Measurements from ENCODE around the gene KLF6.

KLF6 gene

DNA sequence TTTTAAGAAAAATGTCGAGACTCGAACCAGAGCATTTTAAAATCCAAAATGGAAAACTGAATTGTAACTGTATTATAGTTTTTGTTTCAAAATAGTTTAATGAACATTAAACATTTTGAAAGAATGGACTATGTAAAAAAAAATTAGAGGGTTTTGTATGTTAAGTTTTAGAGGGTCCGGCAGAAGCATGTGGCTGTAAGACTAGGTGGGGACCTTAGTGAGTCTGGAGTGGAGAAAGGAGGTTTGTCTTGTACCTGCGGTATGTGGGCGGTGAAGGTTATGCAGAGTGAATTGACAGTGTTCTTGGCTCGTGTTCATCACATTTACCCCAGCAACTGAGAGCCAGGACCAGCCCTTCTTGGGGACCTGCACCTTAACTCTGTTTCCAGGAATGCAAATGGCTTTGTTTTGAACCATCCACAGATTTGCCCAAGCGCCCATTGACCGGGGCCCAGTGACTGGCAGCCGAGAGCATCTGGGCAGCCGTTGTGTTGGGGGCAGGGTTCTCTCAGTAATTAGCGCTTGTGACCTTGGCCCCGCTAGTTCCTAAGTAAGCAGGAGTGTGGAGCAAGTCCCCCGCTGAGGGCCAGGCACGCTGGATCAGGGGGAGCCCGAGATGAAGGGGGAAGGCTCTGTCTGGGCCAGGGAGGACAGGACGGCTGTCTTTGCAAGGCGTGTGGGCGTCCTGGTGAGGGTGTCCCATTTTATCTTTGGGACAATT, 1.4 kb upstream of the KLF6 start:
- no peak for FAIRE-seq

DNA sequence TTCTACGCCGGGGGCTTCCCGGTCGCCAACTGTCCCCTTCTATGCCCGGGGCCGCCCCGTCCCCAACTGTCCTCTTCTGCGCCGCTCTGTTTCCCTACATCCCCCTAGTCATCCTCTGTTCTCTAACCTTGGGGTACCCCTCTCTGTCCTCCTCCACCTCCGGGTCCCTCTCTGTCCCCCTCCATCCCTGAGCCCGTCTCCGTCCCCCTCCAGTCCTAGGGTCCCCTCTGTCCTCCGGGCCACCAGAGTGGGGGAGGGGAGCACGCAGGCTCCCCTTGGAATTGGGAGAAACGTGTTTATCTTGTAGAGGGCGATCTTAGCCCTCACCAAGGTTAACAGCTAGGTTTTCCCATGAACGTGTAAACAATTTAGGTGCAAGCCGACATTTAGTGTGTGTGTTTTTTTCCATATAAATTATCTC, 852 bp upstream of the KLF6 start:
- no peak for FAIRE-seq

DNA sequence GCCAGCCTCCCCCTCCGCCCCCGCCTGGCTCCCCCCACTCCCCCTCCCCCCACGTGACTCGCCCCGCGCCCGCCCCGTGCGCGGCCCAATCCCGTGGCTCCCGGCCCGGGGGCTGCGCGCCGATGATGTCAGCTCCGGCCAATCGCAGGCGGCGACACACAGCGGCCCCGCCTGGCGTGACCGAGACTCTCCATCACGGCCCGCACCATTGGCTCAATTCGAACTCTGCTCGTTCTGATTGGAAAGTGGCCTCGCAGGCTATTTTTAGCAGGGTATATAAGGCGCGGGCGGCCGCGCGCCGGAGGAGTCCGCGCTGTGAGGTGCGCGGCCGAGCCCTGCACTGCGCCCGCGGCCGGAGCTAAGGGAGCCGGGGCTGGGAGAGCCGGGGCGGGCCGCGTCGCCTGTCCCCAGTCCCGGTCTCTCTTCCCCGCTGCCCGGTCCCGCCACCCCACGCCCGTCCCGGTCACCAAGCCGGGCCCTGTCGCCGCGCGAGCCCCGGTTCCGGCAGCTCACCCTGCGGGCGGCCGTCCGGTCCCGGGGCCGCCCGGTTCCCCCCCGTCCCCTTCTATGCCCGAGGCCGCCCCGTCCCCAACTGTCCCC, 342 bp upstream of the KLF6 start:
- FAIRE-seq: no peak

DNA sequence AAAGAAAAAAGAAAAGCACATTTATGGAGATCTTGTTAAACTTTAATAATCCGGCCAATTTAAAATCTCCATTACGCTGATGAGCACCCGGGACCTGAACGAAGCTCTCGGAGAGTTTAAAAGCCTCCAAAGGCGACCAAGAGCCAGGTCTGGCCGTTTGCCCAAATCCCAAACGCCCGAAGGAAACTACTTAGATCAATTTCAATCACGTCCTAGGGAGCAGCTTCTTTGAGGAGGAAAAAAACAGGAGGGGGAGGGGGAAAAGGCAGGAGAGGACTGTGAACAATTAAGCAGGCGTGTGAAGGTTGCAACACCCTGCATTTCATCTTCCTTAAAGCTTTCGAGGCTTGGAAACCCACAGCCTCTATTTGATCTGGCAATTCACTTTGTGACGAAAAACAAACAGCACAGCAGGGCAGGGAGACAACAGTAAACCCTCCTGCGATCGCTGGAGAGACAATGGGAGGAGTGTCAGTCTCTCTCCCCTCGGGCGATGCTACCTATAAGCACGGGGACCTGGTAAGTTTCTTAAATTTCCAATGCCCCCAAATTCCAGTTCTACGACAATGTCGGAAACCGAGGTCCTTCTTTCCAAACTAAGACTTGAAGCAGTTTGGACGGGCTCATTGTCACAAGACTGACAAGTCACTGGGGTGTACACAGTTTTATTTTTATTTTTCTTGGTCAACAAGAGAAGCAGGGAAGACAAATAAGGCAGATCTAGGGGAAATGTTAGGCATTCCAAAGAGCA, 1.2 kb downstream of the KLF6 start:
- no peak for FAIRE-seq

DNA sequence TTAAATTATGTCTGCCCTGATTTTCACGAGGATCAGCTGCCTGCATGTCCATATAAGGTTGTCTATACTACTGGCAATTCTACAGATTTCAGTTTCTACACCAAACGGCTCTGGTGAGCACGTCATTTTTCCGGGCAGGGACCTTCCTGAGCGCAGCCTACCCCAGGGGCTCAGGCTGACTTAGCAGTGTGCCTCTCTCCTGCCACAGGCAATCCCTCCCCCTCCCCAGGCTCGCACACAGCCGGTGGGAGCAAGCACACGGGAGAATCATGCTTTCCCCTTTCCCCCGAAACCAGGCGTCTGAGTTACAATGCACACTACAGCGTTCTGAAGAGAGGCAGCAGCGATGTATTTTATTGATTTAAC, 1.7 kb downstream of the KLF6 start:
- no peak for FAIRE-seq

DNA sequence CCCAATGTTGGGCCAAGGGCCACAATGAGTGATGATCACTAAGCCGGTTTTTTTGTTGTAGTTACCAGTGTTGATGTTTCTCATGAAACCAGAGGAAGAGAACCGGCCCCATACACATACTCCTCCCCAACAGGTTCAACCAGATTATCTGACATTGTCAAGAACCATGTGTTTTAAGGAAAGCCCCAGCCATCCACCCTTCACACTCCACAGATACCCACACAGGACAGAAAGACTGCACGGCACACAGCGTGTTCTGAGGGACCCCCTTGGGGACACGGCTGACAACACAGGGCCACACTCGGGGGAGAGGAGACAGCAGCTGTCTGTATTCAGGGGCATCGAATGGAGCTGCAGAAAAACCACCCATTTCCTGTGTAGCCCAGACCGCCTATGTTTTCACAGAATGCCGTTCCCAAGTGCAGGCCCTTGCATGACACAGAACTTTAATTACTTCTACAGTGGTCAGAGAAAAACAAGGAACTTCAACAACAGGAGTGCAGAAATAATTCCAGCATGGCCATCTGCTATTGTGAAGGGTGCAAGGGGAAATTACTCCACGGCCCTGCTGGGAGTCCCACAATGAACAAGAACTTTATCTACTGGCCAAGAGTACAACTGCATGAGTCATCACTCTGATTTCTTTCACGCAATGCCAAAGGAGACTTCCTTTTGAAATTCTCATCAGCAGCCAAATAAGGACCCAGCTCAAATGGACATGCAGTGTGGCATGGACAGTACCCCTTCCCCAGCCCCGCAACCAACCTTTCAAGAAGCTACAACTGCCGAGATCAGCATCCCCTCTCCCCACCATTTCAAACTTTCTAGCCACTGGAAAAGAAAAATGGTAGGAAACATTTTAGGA, 2.3 kb downstream of the KLF6 start:
- FAIRE-seq: no peak

DNA sequence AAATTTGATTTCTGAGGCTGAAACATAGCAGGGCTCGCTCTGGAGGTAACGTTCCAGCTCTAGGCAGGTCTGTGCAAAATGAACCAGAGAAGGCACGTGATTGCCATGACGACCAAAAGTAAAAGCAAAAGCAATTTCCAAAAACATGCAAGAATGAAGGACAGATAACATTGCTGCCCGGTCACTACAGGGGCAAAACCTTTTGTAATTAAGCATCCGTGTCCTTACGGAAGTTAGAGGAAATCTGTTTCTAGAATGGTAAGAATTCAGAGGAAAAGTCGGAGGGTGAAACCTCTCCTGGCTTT, 2.9 kb downstream of the KLF6 start:
- no peak for FAIRE-seq

DNA sequence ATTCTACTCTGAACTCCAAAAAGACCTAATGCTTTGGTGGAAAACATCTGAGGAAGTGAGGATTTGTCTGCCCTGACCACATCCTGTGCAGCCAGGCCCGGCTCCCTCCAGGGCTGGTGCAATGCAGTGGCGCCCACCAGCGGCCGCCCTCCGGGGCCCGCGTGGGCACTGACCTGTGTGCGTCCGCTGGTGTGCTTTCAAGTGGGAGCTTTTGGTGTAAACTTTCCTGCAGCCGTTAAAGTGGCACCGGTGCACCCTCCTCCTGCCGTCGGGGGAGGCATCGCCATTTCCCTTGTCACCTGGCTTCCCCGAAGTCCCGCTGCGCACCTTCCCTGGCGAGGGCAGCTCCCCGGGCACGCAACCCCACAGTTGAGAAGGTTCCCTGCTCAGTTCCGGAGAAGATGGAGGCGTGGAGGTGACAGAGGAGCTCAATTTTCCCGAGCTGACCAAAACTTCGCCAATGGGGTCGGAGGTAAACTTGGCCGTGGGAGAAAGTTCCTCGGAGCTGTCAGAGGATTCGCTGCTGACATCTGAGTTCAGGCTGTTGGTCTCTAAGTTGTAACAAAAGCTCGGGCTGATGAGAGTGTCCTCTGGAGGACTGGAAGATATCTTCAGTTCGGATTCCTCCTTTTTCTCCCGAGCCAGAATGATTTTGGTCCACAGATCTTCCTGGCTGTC, 3.4 kb downstream of the KLF6 start:
- FAIRE-seq: no peak

DNA sequence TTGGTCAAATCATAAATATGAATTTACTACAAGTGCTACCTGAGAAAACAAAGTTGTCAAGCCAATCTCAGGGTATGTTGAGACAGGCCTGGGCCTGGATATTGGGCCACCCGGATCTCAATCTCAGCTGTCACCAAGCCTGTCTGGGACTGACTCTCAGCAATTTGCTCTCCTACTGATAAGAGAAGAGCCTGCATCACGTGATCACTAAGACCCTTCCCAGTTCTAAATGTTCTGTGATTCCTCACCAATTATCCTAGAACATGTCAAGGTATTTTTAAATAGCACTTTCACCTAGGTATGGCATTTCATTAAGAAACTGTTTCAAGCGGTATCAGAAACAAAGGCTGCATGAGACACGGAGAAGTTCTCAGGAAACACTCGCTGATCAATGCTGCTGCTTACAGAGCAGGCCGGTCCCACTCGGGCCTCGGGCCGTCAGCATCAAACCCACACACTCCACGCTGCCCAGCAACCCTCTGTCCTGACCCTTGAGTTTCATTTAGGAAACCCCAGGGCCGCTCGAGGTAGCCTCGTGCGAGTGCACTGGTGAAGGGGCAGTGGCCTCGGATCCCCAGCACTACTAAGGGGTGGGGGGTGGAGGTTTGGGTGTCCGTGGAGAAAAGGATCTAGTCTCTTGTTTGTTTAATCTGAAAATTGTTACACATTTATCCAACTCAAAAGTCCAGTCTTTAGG, 4.1 kb downstream of the KLF6 start:
- FAIRE-seq: no peak

DNA sequence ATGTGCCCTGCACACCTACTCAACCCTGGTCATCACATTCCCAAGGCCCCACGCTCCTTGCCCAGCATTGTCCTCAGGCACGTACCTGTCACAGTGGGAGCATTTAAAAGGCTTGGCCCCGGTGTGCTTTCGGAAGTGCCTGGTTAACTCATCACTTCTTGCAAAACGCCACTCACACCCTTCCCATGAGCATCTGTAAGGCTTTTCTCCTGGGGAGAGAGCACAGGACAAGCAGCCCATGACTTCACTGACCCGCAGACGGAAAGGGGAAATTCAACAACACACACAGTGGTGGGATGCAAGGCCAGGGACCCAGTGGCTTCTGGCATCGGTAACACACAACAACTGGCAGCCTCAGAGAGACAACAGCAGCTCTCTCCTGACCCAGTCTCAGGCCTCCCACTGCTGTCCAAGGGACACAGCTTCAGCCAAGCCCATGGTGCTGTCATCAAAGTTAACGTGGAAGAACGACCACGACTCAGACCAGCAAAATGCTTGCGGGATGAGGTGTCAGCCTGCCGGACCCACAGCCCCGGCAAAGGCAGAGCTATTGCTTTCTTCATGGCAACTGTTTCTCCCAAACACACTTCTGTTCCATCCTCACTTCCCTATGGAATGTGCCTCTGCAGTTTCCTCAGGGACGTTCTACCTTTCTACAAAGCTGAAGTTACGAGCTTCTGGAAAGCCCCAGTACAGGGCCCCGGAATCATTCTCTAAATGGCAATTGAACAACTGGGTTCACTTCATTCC, 4.8 kb downstream of the KLF6 start:
- no peak for FAIRE-seq

DNA sequence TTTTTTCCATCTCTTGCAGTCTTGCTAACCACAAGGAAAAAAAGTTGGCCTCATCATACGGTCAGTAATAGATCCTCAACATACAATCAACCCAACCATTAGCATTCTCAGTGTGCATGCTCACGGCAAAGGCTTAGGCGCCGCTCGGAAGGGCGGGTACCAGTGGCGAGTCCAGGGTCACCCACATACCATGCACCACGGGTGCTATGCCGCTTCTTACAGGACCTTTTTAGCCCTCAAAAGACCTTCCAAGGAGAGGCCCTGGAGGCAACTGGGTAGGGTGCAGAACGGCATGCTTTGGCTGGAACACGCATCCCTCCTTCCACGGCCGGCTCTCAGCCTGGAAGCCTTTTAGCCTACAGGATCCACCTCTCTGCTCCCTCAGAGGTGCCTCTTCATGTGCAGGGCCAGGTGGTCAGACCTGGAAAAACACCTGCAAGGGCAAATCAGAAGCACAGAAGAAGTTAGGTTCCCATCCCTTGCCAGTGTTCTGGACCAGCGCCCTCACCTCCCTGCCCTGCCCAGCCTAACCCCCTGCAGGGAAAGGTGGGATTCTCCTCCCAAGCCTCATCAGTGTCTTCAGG, 5.8 kb downstream of the KLF6 start:
- FAIRE-seq: no peak

DNA sequence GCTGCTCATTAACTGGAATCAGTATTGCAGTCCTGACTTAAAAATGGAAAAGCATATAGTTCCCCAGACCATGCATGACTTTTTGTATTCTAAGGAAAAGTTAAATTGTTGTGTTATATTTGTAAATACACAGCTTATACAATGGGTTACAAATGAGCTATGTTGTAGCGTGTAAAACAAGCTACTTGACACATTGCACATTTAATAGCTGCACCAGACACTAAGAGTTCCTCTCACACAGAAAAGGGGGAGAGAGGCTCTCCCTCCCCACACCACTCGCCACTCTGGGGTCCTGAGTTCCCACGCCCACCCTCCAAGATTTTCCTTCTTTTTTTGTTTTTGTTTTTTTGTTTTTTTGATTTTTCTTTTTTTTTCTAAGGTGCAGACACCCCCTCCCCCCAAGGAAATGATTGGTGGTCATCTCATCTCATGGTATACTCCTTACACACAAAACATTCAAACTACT, 6.3 kb downstream of the KLF6 start:
- FAIRE-seq: no peak

DNA sequence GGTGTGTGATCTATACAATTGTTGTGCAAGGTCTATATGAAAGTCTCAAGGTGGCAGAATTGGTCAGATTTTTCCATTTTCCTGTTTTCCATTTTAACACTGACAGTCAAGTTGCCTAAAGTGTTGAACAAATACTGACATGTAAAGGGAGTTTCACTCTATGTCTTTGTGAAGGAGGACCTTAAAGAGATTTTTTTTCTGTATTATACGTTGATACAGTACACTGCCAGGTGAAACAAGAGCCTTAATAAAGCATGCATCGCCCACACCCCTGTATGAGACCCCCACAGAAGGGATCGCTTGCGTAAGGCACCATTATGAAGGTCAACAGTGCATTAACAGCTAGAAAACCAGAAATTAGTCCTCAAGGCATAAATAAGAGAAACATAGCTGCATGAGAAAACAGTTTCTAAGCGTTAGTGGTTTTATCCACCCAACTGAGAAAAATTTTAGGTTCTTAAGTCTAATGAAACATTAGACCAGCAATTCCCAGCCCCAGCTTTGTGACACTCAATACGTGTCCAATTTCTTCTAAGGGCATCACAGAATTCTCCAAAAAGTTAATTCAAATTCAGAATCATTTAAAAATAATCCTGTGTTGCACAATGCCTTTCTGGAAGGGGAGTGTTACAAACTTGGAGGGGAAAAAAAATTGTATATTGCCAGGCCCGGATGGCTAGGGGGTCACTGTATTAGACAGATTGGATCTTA, 6.9 kb downstream of the KLF6 start:
- no peak for FAIRE-seq

DNA sequence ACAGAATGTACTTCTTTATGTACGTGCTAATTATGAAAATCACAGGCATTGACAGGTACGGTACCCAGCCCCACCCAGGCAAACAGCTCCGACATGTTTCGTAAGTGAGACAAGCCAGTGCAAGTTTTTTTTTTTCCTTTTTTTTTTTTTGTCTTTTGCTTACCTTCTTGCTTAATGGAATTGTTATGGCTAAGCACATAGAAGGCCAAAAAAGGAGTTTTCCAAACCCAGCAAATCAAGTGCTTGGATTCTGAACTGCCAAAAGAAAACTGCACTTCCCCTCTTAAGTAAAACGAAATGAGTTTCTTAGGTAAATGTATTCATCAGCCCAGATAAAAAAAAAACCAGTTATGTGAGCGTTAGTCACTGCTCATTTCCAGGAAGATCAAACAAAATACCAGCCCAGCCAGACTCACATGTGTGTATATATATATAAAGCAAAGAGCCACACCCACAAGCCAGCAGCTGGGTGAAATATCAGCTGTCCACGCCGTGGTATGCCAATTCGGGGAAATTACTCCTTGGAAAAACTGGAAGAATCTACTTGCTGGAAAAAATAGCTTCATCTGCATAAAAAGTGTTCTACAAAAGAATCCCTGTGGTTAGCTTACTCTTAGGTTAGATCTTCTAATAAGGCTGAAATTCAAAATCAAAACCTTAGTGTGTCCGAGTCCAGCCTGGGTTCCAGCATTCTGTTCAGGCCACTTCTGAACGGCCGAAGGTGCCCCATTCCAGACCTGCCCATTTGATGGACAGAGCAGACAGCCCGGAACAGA, 8.0 kb downstream of the KLF6 start:
- FAIRE-seq: no peak

DNA sequence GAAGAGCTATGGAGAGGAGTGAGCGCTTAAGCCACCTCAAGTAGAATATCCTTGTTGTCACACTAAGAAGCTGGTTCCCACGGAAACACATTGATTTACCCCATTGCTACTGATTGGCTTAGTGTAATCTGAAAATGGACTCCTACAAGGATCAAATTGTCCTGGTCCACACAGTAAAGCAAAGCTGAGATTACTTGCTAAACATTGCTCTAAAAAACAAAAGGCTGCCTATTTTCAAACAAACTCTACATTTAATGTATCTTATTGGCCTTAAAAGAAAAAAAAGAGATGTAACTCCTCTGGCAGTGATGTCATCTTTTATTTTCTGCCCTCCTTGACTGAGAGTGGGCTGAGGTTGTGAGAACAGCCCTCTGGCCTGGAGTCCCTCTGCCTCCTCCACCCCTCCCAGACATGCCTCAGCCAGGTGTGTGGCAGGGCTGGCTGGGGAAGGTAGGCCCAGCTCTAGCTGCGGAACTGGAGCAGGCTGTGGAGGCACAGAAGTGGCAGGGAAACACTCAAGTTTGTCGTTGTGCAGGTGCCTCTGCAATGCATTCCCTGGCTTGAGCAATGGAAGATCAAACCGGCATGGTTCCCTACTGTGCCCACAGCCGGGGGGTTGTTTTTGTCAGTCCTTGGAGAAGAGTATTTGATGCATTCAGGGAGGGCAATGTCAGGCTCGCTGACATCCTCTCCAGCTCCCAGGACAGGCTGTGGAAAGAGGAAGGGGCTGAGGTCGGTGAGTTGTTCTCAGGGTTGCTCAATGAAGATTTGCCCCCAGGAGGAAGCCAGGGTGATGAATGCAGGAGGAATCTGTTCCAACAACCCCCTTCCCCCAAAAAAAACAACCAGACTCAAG, 9.1 kb downstream of the KLF6 start:
- no peak for FAIRE-seq

DNA sequence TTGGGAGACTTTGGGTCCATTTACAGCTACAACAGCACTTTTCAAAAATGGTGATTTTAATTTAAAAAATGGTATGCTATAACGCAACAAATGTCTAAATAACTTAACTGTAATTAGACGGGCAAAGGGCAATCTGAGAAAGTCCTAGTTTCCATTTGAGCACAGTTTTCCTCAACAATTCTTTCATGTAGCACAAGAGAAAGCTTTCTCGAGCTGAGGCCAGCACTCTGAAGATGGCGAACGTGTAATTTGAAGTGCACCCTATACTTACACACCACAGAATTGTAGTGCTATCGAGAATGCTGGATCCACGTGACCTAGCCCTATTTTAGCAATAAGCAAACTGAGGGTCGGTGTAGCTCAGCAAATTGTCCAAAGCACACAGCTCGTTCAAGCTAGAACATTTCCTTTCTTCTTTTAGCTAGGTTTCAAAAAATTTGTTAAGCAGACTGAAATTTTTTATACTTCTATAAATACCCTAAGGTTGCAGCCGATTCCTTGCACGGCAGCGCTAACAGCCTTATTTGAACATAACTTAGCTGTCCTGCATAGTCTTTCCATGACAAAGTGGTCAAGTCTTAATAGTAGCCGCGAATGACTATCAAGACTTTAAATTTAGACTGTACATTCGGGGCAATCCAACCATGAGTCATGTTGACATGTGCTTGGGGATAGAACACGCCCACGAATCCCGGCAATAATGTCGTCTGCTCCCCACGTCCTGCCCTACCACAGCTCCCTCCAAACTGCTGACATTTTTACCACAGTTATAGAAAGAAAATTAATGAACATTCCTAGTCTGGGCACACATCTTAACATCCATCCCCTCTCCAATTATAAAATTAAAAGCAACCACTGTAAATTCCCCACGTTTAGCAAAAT, 10.0 kb downstream of the KLF6 start:
- FAIRE-seq: no peak
